ENCODE data around the gene CEP112.

- no peak for TF ChIP-seq GTF2F1 (IDR thresholded peaks at IDR 0.05; ENCODE audit: borderline replicate concordance, low read depth, low read length)
- no peak for TF ChIP-seq YY1 (IDR thresholded peaks at IDR 0.05; ENCODE audit: low read depth, low read length)
- TF ChIP-seq POLR2A (IDR thresholded peaks at IDR 0.05; ENCODE audit: control extremely low read depth in 1 of 2, low read depth in 2 of 2, low read length in 2 of 2), result no peak
- no peak for TF ChIP-seq SUZ12 (IDR thresholded peaks at IDR 0.05; ENCODE audit: low read length)
- no peak for TF ChIP-seq GABPA (IDR thresholded peaks at IDR 0.05; ENCODE audit: borderline replicate concordance, insufficient read depth, low read length)
- TF ChIP-seq CEBPB (IDR thresholded peaks at IDR 0.05; ENCODE audit: low read depth, low read length), result no peak
- TF ChIP-seq, protein P1, sequence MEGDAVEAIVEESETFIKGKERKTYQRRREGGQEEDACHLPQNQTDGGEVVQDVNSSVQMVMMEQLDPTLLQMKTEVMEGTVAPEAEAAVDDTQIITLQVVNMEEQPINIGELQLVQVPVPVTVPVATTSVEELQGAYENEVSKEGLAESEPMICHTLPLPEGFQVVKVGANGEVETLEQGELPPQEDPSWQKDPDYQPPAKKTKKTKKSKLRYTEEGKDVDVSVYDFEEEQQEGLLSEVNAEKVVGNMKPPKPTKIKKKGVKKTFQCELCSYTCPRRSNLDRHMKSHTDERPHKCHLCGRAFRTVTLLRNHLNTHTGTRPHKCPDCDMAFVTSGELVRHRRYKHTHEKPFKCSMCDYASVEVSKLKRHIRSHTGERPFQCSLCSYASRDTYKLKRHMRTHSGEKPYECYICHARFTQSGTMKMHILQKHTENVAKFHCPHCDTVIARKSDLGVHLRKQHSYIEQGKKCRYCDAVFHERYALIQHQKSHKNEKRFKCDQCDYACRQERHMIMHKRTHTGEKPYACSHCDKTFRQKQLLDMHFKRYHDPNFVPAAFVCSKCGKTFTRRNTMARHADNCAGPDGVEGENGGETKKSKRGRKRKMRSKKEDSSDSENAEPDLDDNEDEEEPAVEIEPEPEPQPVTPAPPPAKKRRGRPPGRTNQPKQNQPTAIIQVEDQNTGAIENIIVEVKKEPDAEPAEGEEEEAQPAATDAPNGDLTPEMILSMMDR (IDR thresholded peaks at IDR 0.05; ENCODE audit: control extremely low read depth in 1 of 3, insufficient read depth in 1 of 3, low read depth in 1 of 3, low read length in 3 of 3), result no peak
- TF ChIP-seq BCL11A (IDR thresholded peaks at IDR 0.05; ENCODE audit: low read depth in 2 of 2, low read length in 2 of 2), result no peak
- TF ChIP-seq TCF12 (IDR thresholded peaks at IDR 0.05; ENCODE audit: low read depth, low read length), result no peak
- TF ChIP-seq TAF1 (IDR thresholded peaks at IDR 0.05; ENCODE audit: low read depth, low read length), result no peak
- no peak for TF ChIP-seq MAX (IDR thresholded peaks at IDR 0.05)
Observed at GRCh38 chr17:65850486-65850885, 341.4 kb downstream of the CEP112 start.

All from H1 (cell line).